HG03460 (cell line): ENCODE results near the gene CDKN3.
"Not testable (repeated sequence)": the region's sequence is repeated elsewhere in the genome, so short reads cannot be mapped to it uniquely, and the experiment has no call there.

Source experiments
- ATAC-seq: cut with Tn5 transposase; IDR thresholded peaks from one replicate; pipeline ENCODE4 v1.9.1; 2021; ENCODE audit not compliant: unreplicated experiment

The CDKN3 gene

GRCh38 chr14:54370323-54371198 lies 26.2 kb upstream of the CDKN3 start:
- ATAC-seq, result no peak

- ATAC-seq, result no peak
These were observed 22.5 kb upstream of the CDKN3 start for GRCh38 chr14:54374117-54374884.

- ATAC-seq, result no peak
These were observed 19.3 kb upstream of the CDKN3 start for GRCh38 chr14:54377501-54377900.

DNA sequence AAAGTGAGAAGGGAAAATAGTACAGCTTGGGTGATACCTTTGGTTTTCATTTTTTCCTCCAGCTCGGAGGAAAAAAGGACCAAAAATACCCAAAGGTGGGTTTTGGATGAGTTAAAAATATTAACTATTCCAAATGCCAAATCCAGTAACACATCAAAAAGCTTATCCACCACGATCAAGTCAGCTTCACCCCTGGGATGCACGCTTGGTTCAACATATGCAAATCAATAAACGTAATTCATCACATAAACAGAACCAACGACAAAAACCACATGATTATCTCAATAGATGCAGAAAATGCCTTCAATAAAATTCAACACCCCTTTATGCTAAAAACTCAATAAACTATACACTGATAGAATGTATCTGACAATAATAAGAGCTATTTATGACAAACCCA lies 17.9 kb upstream of the CDKN3 start:
- ATAC-seq, result not testable (repeated sequence)

GRCh38 chr14:54380558-54380957 lies 16.2 kb upstream of the CDKN3 start:
- ATAC-seq, result not testable (repeated sequence)

DNA sequence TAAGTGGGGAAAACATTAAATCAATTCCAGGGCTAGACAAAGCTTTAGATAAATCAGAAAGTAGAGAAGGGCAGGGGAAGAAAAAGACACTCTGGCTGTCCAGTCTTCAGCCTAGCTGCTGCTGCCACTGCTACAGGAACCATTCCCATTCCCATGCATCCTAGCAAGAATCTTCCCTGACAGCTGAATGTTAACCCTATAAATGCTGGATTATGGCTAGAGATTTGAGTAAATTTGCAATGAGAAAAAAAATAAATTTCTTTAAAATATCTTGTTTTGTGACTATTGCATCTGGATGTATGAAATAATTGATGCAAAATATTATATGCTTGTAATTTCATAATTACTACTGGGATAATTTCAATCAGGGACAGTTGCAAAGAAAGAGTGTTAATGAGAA lies 15.0 kb upstream of the CDKN3 start:
- no peak for ATAC-seq

GRCh38 chr14:54383835-54384234 lies 13.0 kb upstream of the CDKN3 start:
- ATAC-seq, result no peak

DNA sequence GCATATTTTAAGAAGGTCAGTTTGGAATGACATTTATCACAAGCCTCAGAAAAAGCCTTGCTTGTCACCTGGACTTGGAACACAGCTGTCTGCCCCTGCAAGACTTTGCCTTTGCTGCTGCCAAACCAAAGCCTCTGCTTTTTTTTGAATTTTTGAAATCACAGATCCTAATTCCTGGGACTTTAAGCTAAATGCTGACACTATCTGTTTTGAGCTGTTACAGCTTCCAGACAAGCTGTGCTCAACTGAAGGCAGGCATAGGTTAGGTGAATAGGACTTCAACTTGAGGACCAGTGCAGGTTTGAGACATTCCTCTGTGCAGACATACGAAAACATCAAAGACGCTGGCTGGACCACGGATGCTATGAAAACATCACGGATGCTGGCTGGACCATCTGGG lies 11.3 kb upstream of the CDKN3 start:
- ATAC-seq, result no peak

- ATAC-seq, result no peak
These were observed 9.5 kb upstream of the CDKN3 start for GRCh38 chr14:54387328-54387727.

DNA sequence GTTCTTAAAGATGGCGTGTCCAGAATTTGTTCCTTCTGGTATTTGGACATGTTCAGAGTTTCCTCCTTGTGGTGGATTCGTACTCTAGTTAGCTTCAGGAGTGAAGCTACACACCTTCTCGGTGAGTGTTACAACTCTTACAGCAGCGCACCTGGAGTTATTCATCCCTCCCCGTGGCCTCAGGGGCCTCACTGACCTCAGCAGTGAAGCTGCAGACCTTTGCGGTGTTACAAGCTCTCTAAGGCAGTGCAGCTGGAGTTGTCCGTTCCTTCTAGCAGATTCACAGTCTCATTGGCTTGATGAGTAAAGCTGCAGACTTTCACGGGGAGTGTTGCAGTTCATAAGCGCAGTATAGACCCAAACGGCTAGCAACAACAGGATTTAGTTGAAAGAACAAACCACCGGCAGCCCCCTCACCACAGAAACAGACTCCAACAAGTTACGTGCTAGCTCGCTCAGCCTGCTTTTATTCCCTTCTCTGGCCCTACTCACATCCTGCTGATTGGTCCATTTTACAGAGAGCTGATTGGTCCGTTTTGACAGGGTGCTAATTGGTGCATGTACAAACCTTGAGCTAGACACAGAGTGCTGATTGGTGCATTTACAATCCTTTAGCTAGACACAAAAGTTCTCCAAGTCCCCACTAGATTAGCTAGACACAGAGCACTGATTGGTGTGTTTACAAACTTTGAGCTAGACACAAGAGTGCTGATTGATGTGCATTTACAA lies 4.5 kb upstream of the CDKN3 start:
- ATAC-seq, result no peak

DNA sequence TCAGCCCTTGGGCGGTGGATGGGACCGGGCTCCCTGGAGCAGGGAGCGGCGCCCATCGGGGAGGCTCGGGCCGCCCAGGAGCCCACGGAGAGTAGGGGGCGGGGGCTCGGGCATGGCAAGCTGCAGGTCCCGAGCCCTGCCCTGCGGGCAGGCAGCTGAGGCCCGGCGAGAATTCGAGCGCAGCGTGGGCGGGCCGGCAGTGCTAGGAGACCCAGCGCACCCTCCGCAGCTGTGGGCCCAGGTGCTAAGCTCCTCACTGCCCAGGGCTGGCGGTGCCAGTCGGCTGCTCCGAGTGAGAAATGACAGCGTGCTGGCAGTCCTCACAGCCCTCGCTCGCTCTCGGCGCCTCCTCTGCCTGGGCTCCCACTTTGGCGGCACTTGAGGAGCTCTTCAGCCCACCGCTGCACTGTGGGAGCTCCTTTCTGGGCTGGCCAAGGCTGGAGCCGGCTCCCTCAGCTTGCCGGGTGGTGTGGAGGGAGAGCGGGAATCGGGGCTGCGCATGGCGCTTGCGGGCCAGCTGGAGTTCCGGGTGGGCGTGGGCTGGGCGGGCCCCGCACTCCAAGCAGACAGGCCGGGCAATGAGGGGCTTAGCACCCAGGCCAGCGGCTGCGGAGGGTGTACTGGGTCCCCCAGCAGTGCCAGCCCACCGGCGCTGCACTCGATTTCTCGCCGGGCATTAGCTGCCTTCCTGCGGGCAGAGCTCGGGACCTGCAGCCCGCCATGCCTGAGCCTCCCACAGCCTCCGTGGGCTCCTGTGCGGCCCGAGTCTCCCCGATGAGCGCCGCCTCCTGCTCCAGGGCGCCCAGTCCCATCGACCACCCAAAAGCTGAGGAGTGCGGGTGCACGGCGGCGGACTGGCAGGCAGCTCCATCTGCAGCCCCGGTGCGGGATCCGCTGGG lies 3.6 kb upstream of the CDKN3 start:
- not testable (repeated sequence) for ATAC-seq

DNA sequence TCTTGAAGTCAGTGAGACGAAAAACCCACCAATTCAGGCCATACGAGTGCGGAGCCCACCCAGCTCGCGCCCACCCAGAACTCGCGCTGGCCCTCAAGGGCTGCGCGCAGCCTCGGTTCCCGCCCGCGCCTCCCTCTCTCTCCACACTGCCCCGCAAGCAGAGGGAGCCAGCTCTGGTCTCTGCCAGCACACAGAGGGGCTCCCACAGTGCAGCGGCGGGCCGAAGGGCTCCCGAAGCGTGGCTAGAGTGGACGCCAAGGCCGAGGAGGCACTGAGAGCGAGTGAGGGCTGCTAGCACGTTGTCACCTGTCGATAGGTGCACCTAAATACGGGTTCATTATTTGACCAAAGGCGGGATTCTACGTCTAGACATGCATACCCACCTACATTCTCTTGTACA lies 2.2 kb upstream of the CDKN3 start:
- ATAC-seq, result no peak

DNA sequence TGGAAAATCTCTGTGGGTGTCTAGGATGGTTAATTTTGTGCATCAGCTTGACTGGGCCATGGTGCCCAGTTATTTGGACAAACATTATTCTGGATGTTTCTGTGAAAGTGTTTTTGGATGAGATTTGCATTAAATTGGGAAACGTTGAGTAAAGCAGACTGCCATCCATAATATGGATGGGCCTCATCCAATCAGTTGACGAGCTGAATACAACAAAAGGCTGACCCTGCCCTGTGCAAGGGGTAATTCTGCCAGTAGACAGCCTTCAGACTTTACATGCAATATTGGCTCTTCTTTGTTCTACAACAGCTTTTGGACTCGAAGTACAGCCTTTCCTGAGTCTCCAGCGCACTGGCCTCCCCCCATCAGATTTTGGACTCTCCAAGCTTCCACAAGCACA lies 1.5 kb upstream of the CDKN3 start:
- no peak for ATAC-seq

DNA sequence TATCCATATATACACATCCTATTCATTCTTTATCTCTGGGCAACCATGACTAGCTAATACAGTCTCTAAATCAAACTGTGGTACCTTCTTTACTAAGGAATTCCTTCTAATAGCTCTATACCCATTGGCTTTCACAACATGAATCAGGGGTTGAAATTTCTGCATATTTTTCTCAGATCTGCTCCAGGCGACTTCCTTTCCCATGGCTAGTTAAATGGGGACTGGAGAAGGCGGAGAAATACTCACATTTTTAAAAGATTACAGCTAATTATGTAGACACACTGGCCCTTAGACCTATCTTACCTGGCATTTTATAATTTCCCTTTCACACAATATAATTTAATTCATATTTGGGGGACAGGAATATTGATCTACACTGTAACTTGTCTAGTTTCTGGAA lies 1.1 kb upstream of the CDKN3 start:
- no peak for ATAC-seq

- no peak for ATAC-seq
These were observed 669 bp upstream of the CDKN3 start for GRCh38 chr14:54396183-54396492.

- ATAC-seq, result no peak
These were observed 2.8 kb downstream of the CDKN3 start for GRCh38 chr14:54399560-54399959.

DNA sequence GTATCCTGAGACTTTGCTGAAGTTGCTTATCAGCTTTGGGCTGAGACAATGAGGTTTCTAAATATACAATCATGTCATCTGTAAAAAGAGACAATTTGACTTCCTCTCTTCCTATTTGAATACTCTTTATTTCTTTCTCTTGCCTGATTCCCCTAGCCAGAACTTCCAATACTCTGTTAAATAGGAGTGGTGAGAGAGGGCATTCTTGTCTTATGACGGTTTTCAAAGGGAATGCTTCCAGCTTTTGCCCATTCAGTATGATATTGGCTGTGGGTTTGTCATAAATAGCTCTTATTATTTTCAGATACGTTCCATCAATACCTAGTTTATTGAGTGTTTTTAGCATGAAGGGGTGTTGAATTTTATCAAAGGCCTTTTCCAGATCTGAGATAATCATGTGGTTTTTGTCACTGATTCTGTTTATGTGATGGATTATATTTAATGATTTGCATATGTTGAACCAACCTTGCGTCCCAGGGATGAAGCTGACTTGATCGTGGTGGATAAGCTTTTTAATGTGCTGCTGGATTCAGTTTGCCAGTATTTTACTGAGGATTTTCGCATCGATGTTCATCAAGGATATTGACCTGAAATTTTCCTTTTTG lies 6.7 kb downstream of the CDKN3 start:
- ATAC-seq, result not testable (repeated sequence)

DNA sequence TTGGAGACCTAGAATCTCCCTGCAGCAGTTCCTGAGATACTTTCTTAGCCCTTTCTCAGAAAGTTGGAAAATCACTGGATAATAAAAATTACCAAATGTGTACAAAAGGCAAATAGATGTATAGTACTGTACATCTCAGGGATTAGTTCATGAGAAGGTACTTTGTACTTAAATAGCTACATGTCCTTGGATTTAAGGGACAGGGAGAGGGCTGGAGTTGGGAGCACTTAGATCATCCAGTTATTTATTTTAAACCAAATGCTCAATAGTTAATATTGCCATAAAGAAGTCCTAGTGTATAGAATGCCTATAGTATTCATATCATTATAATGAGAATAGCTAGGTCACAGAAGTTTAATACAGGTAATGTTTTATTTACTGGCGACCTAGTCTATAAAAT lies 13.4 kb downstream of the CDKN3 start:
- ATAC-seq, result no peak

DNA sequence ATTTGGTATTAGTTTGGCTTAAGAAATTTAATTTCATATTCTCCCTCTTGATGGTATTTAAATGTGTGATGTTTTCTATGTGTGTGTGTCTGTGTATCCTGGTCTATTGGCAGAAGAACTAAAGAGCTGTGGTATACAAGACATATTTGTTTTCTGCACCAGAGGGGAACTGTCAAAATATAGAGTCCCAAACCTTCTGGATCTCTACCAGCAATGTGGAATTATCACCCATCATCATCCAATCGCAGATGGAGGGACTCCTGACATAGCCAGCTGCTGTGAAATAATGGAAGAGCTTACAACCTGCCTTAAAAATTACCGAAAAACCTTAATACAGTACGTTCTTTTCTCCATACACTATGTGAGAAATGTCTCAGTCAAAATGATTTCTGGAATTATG lies 14.6 kb downstream of the CDKN3 start:
- no peak for ATAC-seq

DNA sequence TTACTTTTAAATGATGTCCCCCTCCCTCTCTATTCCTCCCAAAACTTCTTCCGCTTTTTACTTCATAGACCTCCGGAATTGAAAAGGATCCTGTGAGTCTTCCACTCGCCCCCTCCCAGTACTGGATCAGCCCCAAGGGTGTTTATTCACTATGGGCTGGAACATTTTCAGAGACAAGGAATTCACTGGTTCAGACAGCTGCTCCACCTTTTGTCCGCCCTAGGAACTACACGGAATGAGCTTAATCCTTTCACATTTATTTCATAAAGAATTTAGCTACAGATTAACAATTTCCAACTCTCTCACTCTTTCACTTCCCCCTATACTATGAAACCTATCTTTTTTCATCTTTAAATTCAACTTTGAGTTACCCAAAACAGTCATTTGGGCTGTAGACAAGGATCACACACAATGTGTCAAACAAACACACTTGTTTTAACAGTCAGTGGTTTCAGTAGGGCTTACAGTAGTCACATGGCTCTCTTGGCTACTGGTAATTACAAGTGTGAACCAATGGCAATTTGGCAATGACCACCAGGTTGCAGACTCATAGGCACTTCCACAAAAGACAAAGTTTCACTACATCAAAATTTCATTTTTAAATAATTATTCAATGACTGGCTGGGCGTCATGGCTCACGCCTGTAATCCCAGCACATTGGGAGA lies 23.8 kb downstream of the CDKN3 start:
- ATAC-seq, result no peak
